HEK293T (cell line): Measurements from ENCODE around the gene GEMIN7.

ENCODE experiments used
- CTCF ChIA-PET: fragments of 350-600 bp; formaldehyde crosslinking; extraction: SDS; loops from one replicate; lab custom pipeline; 2021; ENCODE audit warnings: antibody characterized with exemption, inconsistent platforms; lab: Yijun Ruan, JAX
- POLR2A ChIA-PET: fragments of 350-600 bp; formaldehyde crosslinking; extraction: SDS; loops from one replicate; lab custom pipeline; 2020; ENCODE audit warnings: antibody characterized with exemption, inconsistent platforms; lab: Yijun Ruan, JAX
- DNase-seq: peaks from one replicate; pipeline ENCODE4 v3.0.0; 2012; ENCODE audit warnings: mixed read lengths; ENCODE audit errors: extremely low spot score
- ARNT ChIP-seq: fragments of 450-650 bp; IDR thresholded peaks from 2 replicates; pipeline ENCODE4 v1.6.1; 2017; ENCODE audit warnings: mild to moderate bottlenecking
- BHLHE40 ChIP-seq: fragments of 450-650 bp; IDR thresholded peaks from 2 replicates; pipeline ENCODE4 v1.6.1; 2016; ENCODE audit warnings: mild to moderate bottlenecking, moderate library complexity, borderline replicate concordance
- CTBP1 ChIP-seq: fragments of 450-650 bp; IDR thresholded peaks from 2 replicates; pipeline ENCODE4 v1.6.1; 2016; ENCODE audit warnings: borderline replicate concordance
- ELF4 ChIP-seq: fragments of 450-650 bp; IDR thresholded peaks from 2 replicates; pipeline ENCODE4 v1.6.1; 2017; ENCODE audit warnings: antibody characterized with exemption
- FOXA1 ChIP-seq: fragments of 450-650 bp; IDR thresholded peaks from 2 replicates; pipeline ENCODE4 v1.6.1; 2016; ENCODE audit warnings: mild to moderate bottlenecking
- FOXK2 ChIP-seq: fragments of 450-650 bp; IDR thresholded peaks from 2 replicates; pipeline ENCODE4 v1.6.1; 2016; ENCODE audit warnings: mild to moderate bottlenecking
- FOXM1 ChIP-seq: fragments of 450-650 bp; IDR thresholded peaks from 2 replicates; pipeline ENCODE4 v1.6.1; 2017; ENCODE audit warnings: mild to moderate bottlenecking, borderline replicate concordance
- HDGF ChIP-seq: fragments of 450-650 bp; IDR thresholded peaks from 2 replicates; pipeline ENCODE4 v1.6.1; 2017; ENCODE audit warnings: antibody characterized with exemption, borderline replicate concordance
- L3MBTL2 ChIP-seq: fragments of 450-650 bp; conservative IDR thresholded peaks from 2 replicates; pipeline ENCODE4 v1.6.1; 2016; ENCODE audit warnings: mild to moderate bottlenecking
- LEF1 ChIP-seq: fragments of 450-650 bp; IDR thresholded peaks from 2 replicates; pipeline ENCODE4 v1.6.1; 2017; ENCODE audit warnings: mild to moderate bottlenecking, borderline replicate concordance
- NFRKB ChIP-seq: fragments of 450-650 bp; IDR thresholded peaks from 2 replicates; pipeline ENCODE4 v1.6.1; 2016; ENCODE audit warnings: mild to moderate bottlenecking, moderate library complexity
- SP1 ChIP-seq: fragments of 450-650 bp; IDR thresholded peaks from 2 replicates; pipeline ENCODE4 v1.6.1; 2017
- SUZ12 ChIP-seq: fragments of 450-650 bp; IDR thresholded peaks from 2 replicates; pipeline ENCODE4 v1.6.1; 2016; ENCODE audit warnings: mild to moderate bottlenecking
- TARDBP ChIP-seq: fragments of 450-650 bp; IDR thresholded peaks from 2 replicates; pipeline ENCODE4 v1.6.1; 2016
- ZNF384 ChIP-seq: fragments of 450-650 bp; IDR thresholded peaks from 2 replicates; pipeline ENCODE4 v1.6.1; 2016
- TF ChIP-seq, protein P1 (sequence below): fragments of 450-650 bp; IDR thresholded peaks from 2 replicates; pipeline ENCODE4 v1.6.1; 2016

GEMIN7 gene

DNA sequence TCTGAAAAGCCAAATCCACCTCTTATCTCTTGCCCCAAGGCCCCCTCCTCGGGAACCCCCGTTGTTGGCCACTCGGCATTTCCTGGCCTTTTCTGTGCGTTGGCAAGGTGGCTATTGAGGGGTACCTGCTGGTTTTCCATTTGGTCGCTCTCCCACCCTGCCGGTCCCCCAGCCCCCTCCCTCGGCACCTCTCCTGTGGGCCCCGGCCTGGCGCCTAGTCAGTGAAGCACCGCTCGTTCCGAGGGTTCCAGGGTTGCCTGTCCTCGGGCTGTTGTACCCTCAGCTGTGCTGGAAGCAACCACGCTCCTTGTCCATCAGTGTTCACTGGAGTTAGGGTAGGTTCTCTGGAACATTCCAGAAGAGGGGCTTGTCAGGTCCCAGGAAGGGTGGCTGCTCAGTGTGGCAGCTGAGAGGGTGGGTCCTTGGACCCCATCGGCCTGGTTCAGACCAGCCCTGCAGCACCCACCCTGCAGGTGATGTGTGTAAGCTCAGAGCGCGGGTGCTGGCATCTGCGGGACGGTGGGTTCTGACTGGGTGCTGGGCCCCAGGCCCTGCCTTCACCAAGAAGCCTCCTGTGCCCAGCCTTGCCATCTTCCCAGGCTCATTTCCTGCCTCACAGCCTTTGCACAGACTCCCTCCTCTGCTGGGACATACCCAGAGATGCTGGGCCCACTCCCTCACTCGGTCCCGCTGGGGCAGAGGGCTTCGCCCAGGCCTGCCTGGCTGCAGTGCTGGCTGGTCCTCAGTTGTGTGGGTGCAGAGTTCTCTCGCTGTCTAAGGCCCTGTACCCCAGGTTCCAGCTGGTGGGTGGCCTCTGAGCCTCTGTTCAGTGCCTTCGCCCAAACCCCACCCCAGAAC lies 60.5 kb downstream of the GEMIN7 start:
- DNase-seq, result no peak
- TF ChIP-seq SUZ12, result no peak
- ChIA-PET POLR2A (no interaction called here), CTCF (no interaction called here)

DNA sequence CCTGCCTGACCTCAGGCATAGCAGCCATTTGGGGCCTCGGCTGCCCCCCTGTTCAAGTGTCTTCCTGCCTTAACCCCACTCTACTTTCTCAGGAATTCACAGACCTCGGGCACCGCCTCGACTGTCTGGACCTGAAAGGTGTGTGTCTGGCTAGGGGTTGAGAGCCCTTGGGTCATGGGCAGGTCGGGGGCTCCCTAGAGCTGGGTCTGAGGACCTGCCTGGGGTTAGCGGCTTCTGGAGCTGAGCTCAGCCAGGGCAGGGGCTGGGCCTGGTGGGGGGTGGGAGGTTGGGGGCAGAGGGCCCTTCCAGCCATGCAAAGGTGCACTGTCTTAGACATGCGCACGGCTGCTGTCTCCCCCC lies 61.1 kb downstream of the GEMIN7 start:
- POLR2A ChIA-PET, result no interaction called here
- CTCF ChIA-PET, result no interaction called here
- DNase-seq, result no peak
- TF ChIP-seq SP1, result no peak
- TF ChIP-seq, protein P1, sequence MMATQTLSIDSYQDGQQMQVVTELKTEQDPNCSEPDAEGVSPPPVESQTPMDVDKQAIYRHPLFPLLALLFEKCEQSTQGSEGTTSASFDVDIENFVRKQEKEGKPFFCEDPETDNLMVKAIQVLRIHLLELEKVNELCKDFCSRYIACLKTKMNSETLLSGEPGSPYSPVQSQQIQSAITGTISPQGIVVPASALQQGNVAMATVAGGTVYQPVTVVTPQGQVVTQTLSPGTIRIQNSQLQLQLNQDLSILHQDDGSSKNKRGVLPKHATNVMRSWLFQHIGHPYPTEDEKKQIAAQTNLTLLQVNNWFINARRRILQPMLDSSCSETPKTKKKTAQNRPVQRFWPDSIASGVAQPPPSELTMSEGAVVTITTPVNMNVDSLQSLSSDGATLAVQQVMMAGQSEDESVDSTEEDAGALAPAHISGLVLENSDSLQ, result no peak
- TF ChIP-seq FOXA1, result no peak
- no peak for TF ChIP-seq FOXK2
- no peak for TF ChIP-seq TARDBP
- no peak for TF ChIP-seq L3MBTL2
- TF ChIP-seq FOXM1, result no peak

DNA sequence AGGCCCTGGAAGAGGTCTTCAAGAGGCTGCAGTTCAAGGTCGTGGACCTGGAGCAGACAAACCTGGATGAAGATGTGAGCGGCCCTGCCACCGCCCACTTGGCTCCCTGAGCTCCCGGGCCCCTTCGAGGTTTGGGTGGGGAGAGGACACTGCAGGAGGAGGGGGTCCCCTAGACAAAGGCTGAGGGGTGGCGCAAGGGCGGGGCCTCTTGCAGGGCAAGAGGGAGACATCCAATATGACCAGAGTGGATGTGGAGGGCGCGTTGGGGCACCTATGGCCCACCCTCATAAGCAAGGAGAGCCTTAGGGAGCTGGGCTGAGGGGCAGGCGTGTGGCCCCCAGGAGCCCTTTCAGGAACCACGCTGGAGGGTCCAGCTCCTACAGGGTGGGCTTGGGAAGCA lies 61.5 kb downstream of the GEMIN7 start:
- DNase-seq, result no peak
- TF ChIP-seq SUZ12 (no peak), NFRKB (no peak), L3MBTL2 (no peak), ELF4 (no peak), FOXA1 (no peak), FOXK2 (no peak), FOXM1 (no peak), SP1 (no peak), BHLHE40 (no peak), ZNF384 (no peak), CTBP1 (no peak), LEF1 (no peak), ARNT (no peak), HDGF (no peak), TARDBP (no peak)
- TF ChIP-seq, protein P1, result no peak
- POLR2A ChIA-PET, result no interaction called here
- CTCF ChIA-PET, result no interaction called here
